HEK293 (cell line): ENCODE results near the gene IFNL2.

Experiments used
- CTCF ChIA-PET: fragments of 350-600 bp; formaldehyde crosslinking; extraction: SDS; loops from one replicate; lab custom pipeline; 2021; ENCODE audit warnings: antibody characterized with exemption; lab: Yijun Ruan, JAX
- POLR2A ChIA-PET: fragments of 300-600 bp; formaldehyde crosslinking; extraction: SDS; loops from one replicate; lab custom pipeline; 2020; ENCODE audit warnings: antibody characterized with exemption, inconsistent platforms; lab: Yijun Ruan, JAX
- H3K27ac ChIP-seq: fragments of 200-500 bp; sonication (Bioruptor generic); 2 replicates; pipeline ENCODE4 v1.5.1; 2014; ENCODE audit warnings: low read depth, low read length, control low read depth, inconsistent platforms; ENCODE audit errors: extremely low read depth
- H3K36me3 ChIP-seq, 2 experiments: fragments of 200-500 bp in 1 of 2; sonication (Bioruptor generic) in 1 of 2; 1 replicate in 1 of 2; 2 replicates in 1 of 2; pipeline ENCODE4 v1.5.1; 2014 to 2017; ENCODE audit warnings: inconsistent platforms in 2 of 2, low read length in 2 of 2; ENCODE audit not compliant: control insufficient read depth in 2 of 2, insufficient read depth in 1 of 2
- H3K4me1 ChIP-seq: fragments of 200-500 bp; sonication (Bioruptor generic); 2 replicates; pipeline ENCODE4 v1.5.1; 2014; ENCODE audit warnings: mild to moderate bottlenecking, low read length, inconsistent platforms; ENCODE audit not compliant: control insufficient read depth, insufficient read depth
- H3K4me3 ChIP-seq: 2 replicates; pipeline ENCODE4 v1.5.1; 2011; ENCODE audit warnings: low read depth, mild to moderate bottlenecking, control low read depth, low read length, moderate library complexity
- H3K9me3 ChIP-seq: fragments of 200-500 bp; sonication (Bioruptor generic); 2 replicates; pipeline ENCODE4 v1.5.1; 2014; ENCODE audit warnings: low read depth, low read length, inconsistent platforms; ENCODE audit not compliant: control insufficient read depth, insufficient read depth
- BCL6B ChIP-seq: fragments of 450-650 bp; formaldehyde crosslinking; IDR thresholded peaks from 2 replicates; pipeline ENCODE4 v1.5.1; 2017; ENCODE audit warnings: missing biosample characterization, missing genetic modification characterization
- EGR2 ChIP-seq: fragments of 450-650 bp; formaldehyde crosslinking; IDR thresholded peaks from 2 replicates; pipeline ENCODE4 v1.5.1; 2016; ENCODE audit warnings: low read depth, missing biosample characterization, missing genetic modification characterization
- GLIS1 ChIP-seq: fragments of 450-650 bp; formaldehyde crosslinking; IDR thresholded peaks from 2 replicates; pipeline ENCODE4 v1.5.1; 2016; ENCODE audit warnings: missing biosample characterization, missing genetic modification characterization
- GLIS2 ChIP-seq: fragments of 450-650 bp; formaldehyde crosslinking; IDR thresholded peaks from 2 replicates; pipeline ENCODE4 v1.5.1; 2016; ENCODE audit warnings: missing biosample characterization, missing genetic modification characterization
- KLF1 ChIP-seq: fragments of 450-650 bp; formaldehyde crosslinking; IDR thresholded peaks from 2 replicates; pipeline ENCODE4 v1.5.1; 2016; ENCODE audit warnings: missing biosample characterization, missing genetic modification characterization
- SALL2 ChIP-seq: fragments of 450-650 bp; formaldehyde crosslinking; IDR thresholded peaks from 2 replicates; pipeline ENCODE4 v1.5.0; 2017; ENCODE audit warnings: missing biosample characterization, mild to moderate bottlenecking, missing genetic modification characterization, borderline replicate concordance
- SCRT1 ChIP-seq: fragments of 450-650 bp; formaldehyde crosslinking; IDR thresholded peaks from 2 replicates; pipeline ENCODE4 v1.5.1; 2016; ENCODE audit warnings: missing biosample characterization, missing genetic modification characterization, borderline replicate concordance
- YY2 ChIP-seq: fragments of 450-650 bp; formaldehyde crosslinking; IDR thresholded peaks from 2 replicates; pipeline ENCODE4 v1.5.1; 2016; ENCODE audit warnings: missing biosample characterization, missing genetic modification characterization
- ZBTB20 ChIP-seq: fragments of 450-650 bp; formaldehyde crosslinking; IDR thresholded peaks from 2 replicates; pipeline ENCODE4 v1.5.1; 2016; ENCODE audit warnings: missing biosample characterization, missing genetic modification characterization
- ZFHX2 ChIP-seq: fragments of 450-650 bp; formaldehyde crosslinking; conservative IDR thresholded peaks from 2 replicates; pipeline ENCODE4 v1.5.1; 2016; ENCODE audit warnings: missing biosample characterization, missing genetic modification characterization
- ZNF398 ChIP-seq: fragments of 450-650 bp; formaldehyde crosslinking; IDR thresholded peaks from 2 replicates; pipeline ENCODE4 v1.5.1; 2017; ENCODE audit warnings: missing biosample characterization, missing genetic modification characterization
- ZNF501 ChIP-seq: fragments of 450-650 bp; formaldehyde crosslinking; IDR thresholded peaks from 2 replicates; pipeline ENCODE4 v1.5.1; 2016; ENCODE audit warnings: missing biosample characterization, missing genetic modification characterization
- ZNF529 ChIP-seq: fragments of 450-650 bp; formaldehyde crosslinking; IDR thresholded peaks from 2 replicates; pipeline ENCODE4 v1.5.1; 2017; ENCODE audit warnings: missing genetic modification characterization, missing biosample characterization; ENCODE audit not compliant: insufficient replicate concordance
- ZNF600 ChIP-seq: fragments of 450-650 bp; formaldehyde crosslinking; IDR thresholded peaks from 2 replicates; pipeline ENCODE4 v1.5.1; 2016; ENCODE audit warnings: missing biosample characterization, missing genetic modification characterization
- TF ChIP-seq, protein P1 (sequence below): fragments of 450-650 bp; formaldehyde crosslinking; IDR thresholded peaks from 2 replicates; pipeline ENCODE4 v1.5.1; 2016; ENCODE audit warnings: missing biosample characterization, missing genetic modification characterization
- TF ChIP-seq, protein P2 (sequence below): fragments of 450-650 bp; formaldehyde crosslinking; IDR thresholded peaks from 2 replicates; pipeline ENCODE4 v1.5.1; 2016; ENCODE audit warnings: missing biosample characterization, missing genetic modification characterization

Gene IFNL2

DNA sequence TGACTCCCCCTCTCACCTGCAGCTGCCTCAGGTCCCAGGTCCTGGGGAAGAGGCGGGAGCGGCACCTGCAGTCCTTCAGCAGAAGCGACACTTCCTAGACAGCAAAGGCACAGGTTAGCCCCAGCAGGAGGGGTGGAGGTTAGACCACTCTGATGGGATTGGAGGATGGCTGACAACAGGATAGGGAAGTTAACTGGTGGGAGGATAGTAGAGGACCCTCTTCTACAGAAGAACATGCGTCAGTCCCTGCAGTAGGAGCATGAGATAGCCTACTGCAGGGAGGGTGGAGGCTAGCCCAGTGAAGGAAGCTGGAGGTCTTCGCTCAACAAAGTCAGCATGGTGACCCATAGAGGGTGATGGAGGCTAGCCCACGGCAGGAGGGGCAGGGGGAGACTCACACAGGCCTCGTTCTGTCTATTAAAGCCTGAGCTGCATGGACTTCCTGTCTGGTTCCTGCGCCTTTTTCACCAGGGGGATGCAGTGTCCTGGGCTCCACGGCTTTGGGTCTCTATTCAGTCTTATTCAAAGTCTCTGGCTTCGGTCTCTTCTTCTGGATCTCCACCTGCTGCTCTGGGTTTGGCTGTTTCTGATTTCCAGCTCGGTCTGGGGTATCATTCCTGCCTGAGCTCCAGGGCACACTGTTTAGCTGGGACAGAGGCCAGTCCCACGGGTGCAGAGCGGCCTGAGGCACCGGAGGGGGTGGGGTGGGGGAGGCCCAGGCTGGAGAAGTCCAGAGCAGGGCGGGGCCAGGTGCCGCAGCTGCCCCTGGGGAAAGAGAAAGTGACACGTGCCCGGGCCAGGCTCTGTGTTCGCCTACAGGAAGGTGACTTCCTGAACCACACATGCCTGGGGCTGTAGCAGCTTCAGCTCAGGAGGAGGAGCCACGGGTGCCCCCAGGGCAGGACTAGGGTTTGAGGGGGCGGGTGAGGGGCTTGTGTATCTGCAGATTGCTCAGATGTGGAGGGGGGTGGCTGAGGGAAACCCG is 30.7 kb upstream of the IFNL2 start:
- POLR2A ChIA-PET: interaction anchor here (0.9 kb wide), 1 partner anchor 12 kb away, joined by 6 read pairs; no protein-coding TSS in a partner anchor
- H3K36me3 ChIP-seq: no peaks in the 10 kb centered on the region
- no peak for TF ChIP-seq SCRT1 (tag by site-specific recombination)
- no peak for TF ChIP-seq ZNF501 (tag by site-specific recombination)
- TF ChIP-seq SALL2 (tag by site-specific recombination): 0 out of 2 replicates have a peak, but pooled peaks have one; percentile 7
- peak; percentile 52 for TF ChIP-seq ZNF398 (tag by site-specific recombination)
- TF ChIP-seq ZBTB20 (tag by site-specific recombination): no peak
- TF ChIP-seq, protein P1, sequence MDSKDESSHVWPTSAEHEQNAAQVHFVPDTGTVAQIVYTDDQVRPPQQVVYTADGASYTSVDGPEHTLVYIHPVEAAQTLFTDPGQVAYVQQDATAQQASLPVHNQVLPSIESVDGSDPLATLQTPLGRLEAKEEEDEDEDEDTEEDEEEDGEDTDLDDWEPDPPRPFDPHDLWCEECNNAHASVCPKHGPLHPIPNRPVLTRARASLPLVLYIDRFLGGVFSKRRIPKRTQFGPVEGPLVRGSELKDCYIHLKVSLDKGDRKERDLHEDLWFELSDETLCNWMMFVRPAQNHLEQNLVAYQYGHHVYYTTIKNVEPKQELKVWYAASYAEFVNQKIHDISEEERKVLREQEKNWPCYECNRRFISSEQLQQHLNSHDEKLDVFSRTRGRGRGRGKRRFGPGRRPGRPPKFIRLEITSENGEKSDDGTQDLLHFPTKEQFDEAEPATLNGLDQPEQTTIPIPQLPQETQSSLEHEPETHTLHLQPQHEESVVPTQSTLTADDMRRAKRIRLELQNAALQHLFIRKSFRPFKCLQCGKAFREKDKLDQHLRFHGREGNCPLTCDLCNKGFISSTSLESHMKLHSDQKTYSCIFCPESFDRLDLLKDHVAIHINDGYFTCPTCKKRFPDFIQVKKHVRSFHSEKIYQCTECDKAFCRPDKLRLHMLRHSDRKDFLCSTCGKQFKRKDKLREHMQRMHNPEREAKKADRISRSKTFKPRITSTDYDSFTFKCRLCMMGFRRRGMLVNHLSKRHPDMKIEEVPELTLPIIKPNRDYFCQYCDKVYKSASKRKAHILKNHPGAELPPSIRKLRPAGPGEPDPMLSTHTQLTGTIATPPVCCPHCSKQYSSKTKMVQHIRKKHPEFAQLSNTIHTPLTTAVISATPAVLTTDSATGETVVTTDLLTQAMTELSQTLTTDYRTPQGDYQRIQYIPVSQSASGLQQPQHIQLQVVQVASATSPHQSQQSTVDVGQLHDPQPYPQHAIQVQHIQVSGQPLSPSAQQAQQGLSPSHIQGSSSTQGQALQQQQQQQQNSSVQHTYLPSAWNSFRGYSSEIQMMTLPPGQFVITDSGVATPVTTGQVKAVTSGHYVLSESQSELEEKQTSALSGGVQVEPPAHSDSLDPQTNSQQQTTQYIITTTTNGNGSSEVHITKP (tag by site-specific recombination): peak; percentile 63
- peak; percentile 85 for TF ChIP-seq KLF1 (tag by site-specific recombination)
- TF ChIP-seq EGR2 (tag by site-specific recombination): peak; percentile 65; the same call in 1 of the 2 replicates
- 0 out of 2 replicates have a peak, but pooled peaks have one; percentile 11 for TF ChIP-seq ZNF600
- TF ChIP-seq, protein P2, sequence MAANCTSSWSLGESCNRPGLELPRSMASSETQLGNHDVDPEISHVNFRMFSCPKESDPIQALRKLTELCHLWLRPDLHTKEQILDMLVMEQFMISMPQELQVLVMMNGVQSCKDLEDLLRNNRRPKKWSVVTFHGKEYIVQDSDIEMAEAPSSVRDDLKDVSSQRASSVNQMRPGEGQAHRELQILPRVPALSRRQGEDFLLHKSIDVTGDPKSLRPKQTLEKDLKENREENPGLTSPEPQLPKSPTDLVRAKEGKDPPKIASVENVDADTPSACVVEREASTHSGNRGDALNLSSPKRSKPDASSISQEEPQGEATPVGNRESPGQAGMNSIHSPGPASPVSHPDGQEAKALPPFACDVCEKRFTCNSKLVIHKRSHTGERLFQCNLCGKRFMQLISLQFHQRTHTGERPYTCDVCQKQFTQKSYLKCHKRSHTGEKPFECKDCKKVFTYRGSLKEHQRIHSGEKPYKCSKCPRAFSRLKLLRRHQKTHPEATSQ (tag by site-specific recombination): peak; percentile 96; the same call in 1 of the 2 replicates
- TF ChIP-seq ZFHX2 (tag by site-specific recombination): peak; percentile 73
- peak; percentile 6; the same call in 1 of the 2 replicates for TF ChIP-seq YY2 (tag by site-specific recombination)
- peak; percentile 51; the same call in 1 of the 2 replicates for TF ChIP-seq GLIS2 (tag by site-specific recombination)
- no peak for TF ChIP-seq ZNF529 (tag by site-specific recombination)
- peak; percentile 50 for TF ChIP-seq GLIS1
- peak; percentile 46 for TF ChIP-seq BCL6B (tag by site-specific recombination)
- CTCF ChIA-PET: interaction anchor here (1.2 to 1.3 kb wide), 3 partner anchors 15 to 86 kb away, joined by 3 to 4 read pairs (median 3); no protein-coding TSS in a partner anchor
- no peaks in the 10 kb centered on the region for H3K9me3 ChIP-seq
- peaks cover 5% of the 10 kb centered on the region; the same call in 1 of the 2 replicates for H3K4me1 ChIP-seq
- no peak overlapping the region for H3K27ac ChIP-seq
- no peak overlapping the region for H3K4me3 ChIP-seq
